DOHH2 (cell line): Measurements from ENCODE around the gene CLEC1B.

Source experiments
- H3F3A ChIP-seq: fragments of 200-600 bp; sonication (generic), shearing (Covaris generic); 2 replicates; pipeline ENCODE4 v1.6.0; 2016; ENCODE audit warnings: antibody characterized with exemption, mild to moderate bottlenecking; ENCODE audit not compliant: control insufficient read depth, insufficient read depth
- H3K27ac ChIP-seq: fragments of 200-600 bp; sonication (generic); 2 replicates; pipeline ENCODE4 v1.5.1; 2014; ENCODE audit warnings: low read depth, mild to moderate bottlenecking, low read length, moderate library complexity
- H3K27me3 ChIP-seq: fragments of 200-600 bp; sonication (generic); 2 replicates; pipeline ENCODE4 v1.6.1; 2014; ENCODE audit warnings: mild to moderate bottlenecking, low read length, mixed read lengths; ENCODE audit not compliant: control insufficient read depth
- H3K36me3 ChIP-seq: fragments of 200-600 bp; sonication (generic); 2 replicates; pipeline ENCODE4 v1.6.1; 2014; ENCODE audit warnings: mild to moderate bottlenecking, low read length, moderate library complexity, mixed read lengths; ENCODE audit not compliant: control insufficient read depth
- H3K4me1 ChIP-seq: fragments of 200-600 bp; sonication (generic); 2 replicates; pipeline ENCODE4 v1.6.1; 2014; ENCODE audit warnings: mild to moderate bottlenecking, low read length, mixed read lengths; ENCODE audit not compliant: control insufficient read depth
- H3K4me2 ChIP-seq: fragments of 200-600 bp; sonication (generic); 2 replicates; pipeline ENCODE4 v1.6.0; 2014; ENCODE audit warnings: mild to moderate bottlenecking, low read length, moderate library complexity
- H3K4me3 ChIP-seq: fragments of 200-600 bp; sonication (generic); 2 replicates; pipeline ENCODE4 v1.5.1; 2014; ENCODE audit warnings: mild to moderate bottlenecking, low read length, mixed read lengths
- H3K79me2 ChIP-seq: fragments of 200-600 bp; sonication (generic); 2 replicates; pipeline ENCODE4 v1.6.1; 2014; ENCODE audit warnings: mild to moderate bottlenecking, low read length, mixed read lengths; ENCODE audit not compliant: control insufficient read depth
- H3K9me2 ChIP-seq: fragments of 200-600 bp; sonication (generic); replicated peaks from 2 replicates; pipeline ENCODE4 v1.6.1; 2014; ENCODE audit warnings: mild to moderate bottlenecking, low read length, mixed read lengths; ENCODE audit not compliant: control insufficient read depth
- H3K9me3 ChIP-seq: fragments of 200-600 bp; sonication (generic); 2 replicates; pipeline ENCODE4 v1.6.1; 2014; ENCODE audit warnings: antibody characterized with exemption, low read length, mixed read lengths; ENCODE audit not compliant: control insufficient read depth, insufficient read depth
- H4K20me1 ChIP-seq: fragments of 200-600 bp; sonication (generic); 2 replicates; pipeline ENCODE4 v1.6.0; 2014; ENCODE audit warnings: low read depth, mild to moderate bottlenecking, antibody characterized with exemption, low read length, moderate library complexity; ENCODE audit not compliant: control insufficient read depth, insufficient read depth
- CTCF ChIP-seq: fragments of 200-600 bp; sonication (generic); IDR thresholded peaks from one replicate; pipeline ENCODE4 v1.5.1; 2014; ENCODE audit warnings: antibody characterized with exemption, mild to moderate bottlenecking, low read depth, low read length; ENCODE audit not compliant: poor library complexity, severe bottlenecking
- EZH2phosphoT487 ChIP-seq: fragments of 200-600 bp; sonication (generic); IDR thresholded peaks from 2 replicates; pipeline ENCODE4 v1.6.1; 2017; ENCODE audit warnings: borderline replicate concordance, mild to moderate bottlenecking, antibody characterized with exemption, low read length, moderate library complexity, mixed read lengths

The CLEC1B gene

GRCh38 chr12:10033783-10034545, 35.0 kb upstream of the CLEC1B start:
- Histone ChIP-seq H3K4me1 (no peaks in the 10 kb centered on the region), H3K4me2 (no peak overlapping the region), H3K9me3 (no peaks in the 10 kb centered on the region), H3K27ac (no peak overlapping the region), H4K20me1 (no peaks in the 10 kb centered on the region), H3K27me3 (no peaks in the 10 kb centered on the region), H3F3A (no peaks in the 10 kb centered on the region), H3K4me3 (no peak overlapping the region), H3K79me2 (no peaks in the 10 kb centered on the region), H3K9me2 (no peaks in the 10 kb centered on the region), H3K36me3 (no peaks in the 10 kb centered on the region)
- TF ChIP-seq CTCF = peak; percentile 32
- TF ChIP-seq EZH2phosphoT487 = no peak

GRCh38 chr12:10031771-10032175, 32.9 kb upstream of the CLEC1B start:
- Histone ChIP-seq H3K4me1 (no peaks in the 10 kb centered on the region), H3K79me2 (no peaks in the 10 kb centered on the region), H3K4me3 (no peak overlapping the region), H3K9me2 (no peaks in the 10 kb centered on the region), H3K27ac (no peak overlapping the region), H3K36me3 (no peaks in the 10 kb centered on the region), H3K4me2 (no peak overlapping the region), H3K27me3 (no peaks in the 10 kb centered on the region), H3F3A (no peaks in the 10 kb centered on the region), H3K9me3 (no peaks in the 10 kb centered on the region), H4K20me1 (no peaks in the 10 kb centered on the region)
- no peak for TF ChIP-seq EZH2phosphoT487
- no peak for TF ChIP-seq CTCF

GRCh38 chr12:10031321-10031720, 32.4 kb upstream of the CLEC1B start:
- H3K36me3 ChIP-seq = no peaks in the 10 kb centered on the region
- no peaks in the 10 kb centered on the region for H3K27me3 ChIP-seq
- H3K4me1 ChIP-seq = no peaks in the 10 kb centered on the region
- no peaks in the 10 kb centered on the region for H3K9me2 ChIP-seq
- H3K79me2 ChIP-seq = no peaks in the 10 kb centered on the region
- H3K9me3 ChIP-seq = no peaks in the 10 kb centered on the region
- no peak overlapping the region for H3K4me2 ChIP-seq
- no peaks in the 10 kb centered on the region for H3F3A ChIP-seq
- no peak overlapping the region for H3K4me3 ChIP-seq
- no peak for TF ChIP-seq CTCF
- no peak for TF ChIP-seq EZH2phosphoT487
- H4K20me1 ChIP-seq = no peaks in the 10 kb centered on the region
- H3K27ac ChIP-seq = no peak overlapping the region
